Skeletal muscle tissue (tissue), 4 donors: ENCODE data around the gene HOXC10. TPM values are rescaled to one million over a fixed set of nuclear protein-coding genes. Genes with fewer than 3 reads are reported as not detected.

Experiments used
- H3K27ac ChIP-seq: one replicate; pipeline ENCODE4 v1.7.0; 2013; ENCODE audit warnings: mild to moderate bottlenecking, low read depth, low read length, inconsistent platforms
- H3K27me3 ChIP-seq, 3 donors: one replicate each; pipeline ENCODE4 v1.7.0; 2013; ENCODE audit warnings: low read length in 3 of 3; ENCODE audit not compliant: control insufficient read depth in 3 of 3, insufficient read depth in 3 of 3
- H3K36me3 ChIP-seq, 3 donors: one replicate each; pipeline ENCODE4 v1.7.0; 2013; ENCODE audit warnings: low read length in 3 of 3; ENCODE audit not compliant: control insufficient read depth in 3 of 3, insufficient read depth in 3 of 3
- H3K4me1 ChIP-seq, 3 donors: one replicate each; pipeline ENCODE4 v1.7.0; 2013; ENCODE audit warnings: low read length in 3 of 3, mild to moderate bottlenecking in 3 of 3; ENCODE audit not compliant: control insufficient read depth in 3 of 3, insufficient read depth in 3 of 3
- H3K4me3 ChIP-seq, 3 donors: one replicate each; pipeline ENCODE4 v1.7.0; 2013; ENCODE audit warnings: low read length in 3 of 3
- H3K9ac ChIP-seq, 3 donors: one replicate each; pipeline ENCODE4 v1.7.0; 2013; ENCODE audit warnings: low read length in 3 of 3, mild to moderate bottlenecking in 3 of 3, moderate library complexity in 2 of 3, low read depth in 1 of 3
- H3K9me3 ChIP-seq, 3 donors: one replicate each; pipeline ENCODE4 v1.7.0; 2013; ENCODE audit warnings: low read length in 3 of 3; ENCODE audit not compliant: control insufficient read depth in 3 of 3
- total RNA-seq: library from RNA; depleted of rRNA; stranded (reverse); fragments of >200 nt; gene quantifications from one replicate; pipeline ENCODE4 v1.2.3, GENCODE V29; 2014
- donor health status: Osteomylitis.

Gene HOXC10
- total RNA-seq, 1 donor from 2014 or later = 3.7 TPM

- Histone ChIP-seq H3K9me3 (no peaks in the 10 kb centered on the region), H3K9ac (no peak overlapping the region), H3K27ac (no peak overlapping the region), H3K4me1 (peaks cover 5 to 14% (median 11%) of the 10 kb centered on the region in 3 donors), H3K27me3 (peaks cover 84 to 85% (median 84%) of the 10 kb centered on the region in 3 donors), H3K36me3 (no peaks in the 10 kb centered on the region), H3K4me3 (no peak overlapping the region)
Observed at GRCh38 chr12:53941750-53942149, 43.2 kb upstream of the HOXC10 start.

GRCh38 chr12:53942467-53942997 is 42.4 kb upstream of the HOXC10 start:
- Histone ChIP-seq H3K27ac (no peak overlapping the region), H3K4me1 (peaks cover 5 to 11% (median 10%) of the 10 kb centered on the region in 3 donors), H3K9me3 (no peaks in the 10 kb centered on the region), H3K4me3 (no peak overlapping the region), H3K9ac (no peak overlapping the region), H3K27me3 (peaks cover 76 to 83% (median 80%) of the 10 kb centered on the region in 3 donors), H3K36me3 (no peaks in the 10 kb centered on the region)

DNA sequence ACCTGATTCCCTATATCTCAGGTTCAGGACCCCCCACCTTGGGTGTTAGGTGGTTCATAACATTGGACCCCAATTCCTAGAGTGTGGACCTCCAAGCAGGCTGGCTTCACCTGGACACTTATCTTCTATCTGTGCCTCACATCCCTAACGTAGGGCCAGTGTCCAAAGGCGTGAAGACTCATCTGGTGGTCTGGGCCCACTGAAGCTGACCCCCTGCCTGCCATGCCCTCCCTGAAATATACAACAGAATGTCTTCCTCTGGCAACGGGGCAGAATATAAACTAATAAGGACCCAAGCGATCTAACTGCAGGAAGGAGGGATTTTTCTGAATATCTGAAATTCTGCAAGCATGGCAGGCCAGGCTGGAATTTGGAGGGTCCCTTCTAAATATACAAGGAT is 40.7 kb upstream of the HOXC10 start:
- no peaks in the 10 kb centered on the region for H3K36me3 ChIP-seq
- H3K9me3 ChIP-seq = no peaks in the 10 kb centered on the region
- H3K9ac ChIP-seq = no peak overlapping the region
- H3K27ac ChIP-seq = no peak overlapping the region
- H3K4me3 ChIP-seq = no peak overlapping the region
- H3K4me1 ChIP-seq = no peaks in the 10 kb centered on the region
- peaks cover 66 to 77% (median 69%) of the 10 kb centered on the region in 3 donors for H3K27me3 ChIP-seq

- Histone ChIP-seq H3K9ac (no peak overlapping the region), H3K4me3 (no peak overlapping the region), H3K27ac (no peak overlapping the region), H3K27me3 (peaks cover 67 to 80% (median 70%) of the 10 kb centered on the region in 3 donors), H3K36me3 (no peaks in the 10 kb centered on the region), H3K4me1 (no peaks in the 10 kb centered on the region), H3K9me3 (no peaks in the 10 kb centered on the region)
Observed at GRCh38 chr12:53944907-53945847, 39.8 kb upstream of the HOXC10 start.

GRCh38 chr12:53947743-53948142 is 37.2 kb upstream of the HOXC10 start:
- Histone ChIP-seq H3K4me3 (no peak overlapping the region), H3K27me3 (peaks cover 73 to 85% (median 75%) of the 10 kb centered on the region in 3 donors), H3K4me1 (peaks cover 0 to 3% (median 0%) of the 10 kb centered on the region in 3 donors)

DNA sequence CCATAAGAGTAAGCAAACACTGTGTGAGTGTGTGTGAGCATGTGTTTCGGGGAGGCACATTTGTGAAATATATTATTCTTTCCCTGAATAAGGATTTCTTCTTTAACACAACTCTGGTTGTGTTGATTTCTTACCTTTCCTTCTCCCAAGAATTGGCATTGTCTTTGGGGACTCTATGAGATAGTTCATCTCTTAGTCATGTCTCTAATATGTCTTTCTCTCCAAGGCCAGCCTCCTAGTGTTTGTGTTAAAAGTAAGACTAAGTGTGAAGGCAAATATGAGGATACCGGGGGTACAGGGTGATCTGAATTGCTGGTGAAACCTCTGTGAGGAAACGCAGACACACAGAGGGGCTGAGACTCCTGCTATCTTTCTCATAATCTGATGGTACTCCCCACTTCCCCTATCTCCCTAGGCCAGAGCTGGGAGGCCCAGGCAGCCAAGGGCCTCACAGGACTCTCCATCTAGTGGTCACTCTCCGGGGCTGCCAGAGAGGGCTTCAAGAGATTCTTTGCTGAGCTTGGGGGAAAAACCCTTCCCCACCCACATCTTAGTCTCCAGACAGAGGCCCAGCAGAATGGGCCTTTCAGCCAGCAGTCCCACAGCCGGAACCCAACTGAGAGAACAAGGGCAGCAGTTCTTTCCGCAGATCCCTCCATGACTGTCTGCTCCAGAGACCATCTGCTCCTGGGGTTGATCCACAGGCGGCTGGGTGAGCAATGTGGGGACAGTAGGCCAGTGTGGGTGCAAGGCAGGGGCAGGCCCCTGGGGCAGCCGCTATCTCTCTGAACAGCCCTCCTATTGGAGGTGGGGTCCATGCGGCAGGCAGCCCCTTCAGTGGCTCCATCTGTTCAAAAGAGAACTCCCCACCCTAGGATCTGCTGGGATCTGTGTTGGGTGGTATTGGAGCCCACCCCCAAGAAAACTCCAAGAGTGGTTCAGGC is 36.0 kb upstream of the HOXC10 start:
- Histone ChIP-seq H3K27me3 (peaks cover 71 to 90% (median 76%) of the 10 kb centered on the region in 3 donors), H3K27ac (no peak overlapping the region), H3K9ac (no peak overlapping the region), H3K36me3 (no peaks in the 10 kb centered on the region), H3K4me3 (no peak overlapping the region), H3K4me1 (peaks cover 0 to 3% (median 0%) of the 10 kb centered on the region in 3 donors), H3K9me3 (no peaks in the 10 kb centered on the region)

More at GRCh38 chr12:53947743-53948142, 37.2 kb upstream of the HOXC10 start:
- no peak overlapping the region for H3K9ac ChIP-seq
- no peaks in the 10 kb centered on the region for H3K9me3 ChIP-seq
- no peak overlapping the region for H3K27ac ChIP-seq
- no peaks in the 10 kb centered on the region for H3K36me3 ChIP-seq

DNA sequence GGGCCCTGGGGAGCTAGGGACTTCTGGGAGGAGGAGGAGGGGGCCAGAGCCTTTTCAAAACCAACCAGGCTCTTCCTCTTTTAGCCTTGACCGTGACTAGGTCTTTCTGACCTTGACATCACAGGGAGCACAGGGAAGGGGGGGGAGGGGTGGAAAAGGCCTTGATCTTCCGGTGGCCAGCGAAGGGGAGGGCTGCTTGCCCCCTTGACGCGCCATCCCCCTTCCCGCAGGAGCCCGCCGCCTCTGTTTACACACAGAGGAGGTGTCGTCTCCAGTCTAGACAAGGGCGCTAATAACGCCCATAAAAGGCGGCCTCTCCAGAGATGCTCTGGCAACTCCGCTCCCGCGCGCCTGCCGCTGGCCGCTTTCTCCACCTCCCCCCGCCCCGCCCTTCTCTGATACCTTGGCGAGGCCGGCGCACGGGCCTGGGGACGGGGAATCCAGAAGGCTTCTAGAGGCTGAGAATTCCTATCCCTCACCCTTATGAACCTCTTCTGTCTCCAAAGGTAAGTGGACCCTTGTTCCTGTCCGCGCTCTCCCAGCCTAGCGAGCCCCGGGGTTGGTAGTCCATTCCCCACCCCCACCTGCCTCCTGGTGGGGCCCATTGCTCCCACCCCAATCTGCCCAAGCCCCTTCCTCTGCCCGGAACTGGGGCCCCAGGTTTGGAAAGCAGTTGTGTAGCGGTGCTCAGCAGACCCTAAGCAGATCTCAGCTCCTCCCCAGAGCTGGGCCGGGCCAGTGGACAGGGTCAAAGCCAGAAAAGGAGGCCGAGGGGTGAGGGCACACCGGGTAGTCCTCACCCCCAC is 35.1 kb upstream of the HOXC10 start:
- no peaks in the 10 kb centered on the region for H3K9me3 ChIP-seq
- H3K36me3 ChIP-seq = no peaks in the 10 kb centered on the region

DNA sequence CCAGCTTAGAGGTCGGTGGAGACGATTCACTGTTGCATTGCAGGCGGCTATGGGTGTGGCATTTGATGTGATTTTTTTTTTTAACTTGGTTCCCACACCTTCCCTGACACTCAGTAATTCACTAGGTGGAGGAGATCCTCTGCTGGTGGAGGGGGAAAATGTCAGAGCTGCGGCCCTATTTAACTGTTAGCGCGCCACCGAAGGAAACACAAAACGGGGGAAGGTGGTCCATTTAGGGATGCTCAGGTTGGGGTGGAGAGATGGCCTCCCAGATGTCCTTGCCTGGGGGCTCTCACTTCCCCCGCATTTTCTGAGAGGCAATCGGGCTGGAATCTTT is 34.5 kb upstream of the HOXC10 start:
- no peak overlapping the region for H3K4me3 ChIP-seq
- H3K4me1 ChIP-seq = peaks cover 0 to 3% (median 3%) of the 10 kb centered on the region in 3 donors
- H3K9me3 ChIP-seq = no peaks in the 10 kb centered on the region
- H3K27ac ChIP-seq = no peak overlapping the region
- peaks cover 66 to 90% (median 74%) of the 10 kb centered on the region in 3 donors for H3K27me3 ChIP-seq
- no peak overlapping the region for H3K9ac ChIP-seq
- H3K36me3 ChIP-seq = no peaks in the 10 kb centered on the region

More for the DNA sequence above, 35.1 kb upstream of the HOXC10 start:
- H3K4me3 ChIP-seq = no peak overlapping the region
- peaks cover 0 to 3% (median 1%) of the 10 kb centered on the region in 3 donors for H3K4me1 ChIP-seq
- H3K27me3 ChIP-seq = peaks cover 68 to 90% (median 74%) of the 10 kb centered on the region in 3 donors
- H3K9ac ChIP-seq = no peak overlapping the region
- no peak overlapping the region for H3K27ac ChIP-seq
